ENCODE data around the gene LOXL1. TPM values are rescaled to one million over a fixed set of nuclear protein-coding genes. Genes with fewer than 3 reads are reported as not detected.

LOXL1 gene
- total and polyA plus RNA-seq, 9 of the 15 experiments (the other 6 are each of a cell fraction or from before 2014, with no cell fraction given), result 0.14 TPM; not detected in 8

- ATAC-seq, result no peak
- Histone ChIP-seq H3K27me3 (ENCODE audit: control insufficient read depth in 2 of 2, insufficient read depth in 2 of 2, low read length in 2 of 2) (peaks cover 8 to 60% of the 10 kb centered on the region in 2 experiments; a peak in 4 of 5 replicates), H2AFZ (ENCODE audit: low read depth, low read length) (no peak overlapping the region), H3K9me3 (replicated peaks; ENCODE audit: control insufficient read depth, insufficient read depth, low read depth, low read length) (no peaks in the 10 kb centered on the region), H3K79me2 (ENCODE audit: control insufficient read depth, insufficient read depth, low read length) (no peaks in the 10 kb centered on the region), H3K4me2 (ENCODE audit: insufficient read depth, low read length) (no peak overlapping the region), H3K27ac (ENCODE audit: extremely low read depth, low read depth, low read length) (no peak overlapping the region), H3K9ac (ENCODE audit: insufficient read depth in 1 of 2, low read depth in 2 of 2, low read length in 2 of 2) (no peak overlapping the region), H3K36me3 (ENCODE audit: control insufficient read depth, insufficient read depth, low read length) (no peaks in the 10 kb centered on the region), H3K4me1 (replicated peaks in 1 of 2; ENCODE audit: control insufficient read depth in 2 of 2, insufficient read depth in 2 of 2, low read length in 2 of 2) (peaks cover 0 to under 1% of the 10 kb centered on the region in 2 experiments; a peak in 1 of 5 replicates), H3K4me3 (no peak overlapping the region), H4K20me1 (replicated peaks; ENCODE audit: control insufficient read depth, insufficient read depth, low read length) (0 out of 2 replicates have a peak, but pooled peaks cover 6% of the 10 kb centered on the region), H3K9me1 (ENCODE audit: control insufficient read depth, insufficient read depth, low read length) (no peaks in the 10 kb centered on the region)
- 4% methylated on average over 6 of the region's 11 CpGs for WGBS (ENCODE audit: insufficient coverage, low coverage, missing lambda C conversion rate)
- intact Hi-C loops (cut with micrococcal nuclease), result no loop called here
- CTCF ChIA-PET (ENCODE audit: low intra/inter-chr PET ratio), result no interaction called here
- FAIRE-seq, result no peak
- TF ChIP-seq MCM3 (IDR thresholded peaks at IDR 0.05) (no peak), ZNF197 (CRISPR knock-in tag; IDR thresholded peaks at IDR 0.05; ENCODE audit: low read depth) (no peak), CBX1 (IDR thresholded peaks at IDR 0.05; ENCODE audit: low read depth) (no peak), KLF13 (tag; IDR thresholded peaks at IDR 0.05; ENCODE audit: borderline replicate concordance, low read depth) (no peak), NCOA2 (IDR thresholded peaks at IDR 0.05; ENCODE audit: partially characterized antibody in 2 of 2) (no peak), BRF1 (IDR thresholded peaks at IDR 0.05; ENCODE audit: borderline replicate concordance, extremely low read depth, insufficient read length) (no peak), GTF2A2 (tag; IDR thresholded peaks at IDR 0.05) (no peak), MAFF (IDR thresholded peaks at IDR 0.05; ENCODE audit: low read length) (no peak), BRF2 (IDR thresholded peaks at IDR 0.05; ENCODE audit: borderline replicate concordance, insufficient read depth, insufficient read length) (no peak), ELF2 (CRISPR knock-in tag; IDR thresholded peaks at IDR 0.05) (no peak), TFE3 (CRISPR knock-in tag; IDR thresholded peaks at IDR 0.05) (no peak), ZNF384 (IDR thresholded peaks at IDR 0.05; ENCODE audit: low read depth, low read length) (no peak), CREBBP (IDR thresholded peaks at IDR 0.05; ENCODE audit: low read depth, low read length) (no peak), ZNF764 (CRISPR knock-in tag; IDR thresholded peaks at IDR 0.05; ENCODE audit: low read depth) (no peak), NFIX (CRISPR knock-in tag; IDR thresholded peaks at IDR 0.05; ENCODE audit: low read depth) (no peak), JUN (IDR thresholded peaks at IDR 0.05; ENCODE audit: borderline replicate concordance, low read depth, low read length) (no peak), JUN (CRISPR knock-in tag; IDR thresholded peaks at IDR 0.05; ENCODE audit: borderline replicate concordance) (no peak), MTF1 (CRISPR knock-in tag; IDR thresholded peaks at IDR 0.05; ENCODE audit: borderline replicate concordance) (no peak), RAD21 (CRISPR knock-in tag; conservative IDR thresholded peaks at IDR 0.05 in 1 of 2, IDR thresholded peaks at IDR 0.05 in 1 of 2) (no peak), KLF16 (IDR thresholded peaks at IDR 0.05) (no peak)
- POLR2A ChIA-PET, result interaction anchor here (0.7 kb wide), 1 partner anchor 8 kb away, joined by 3 read pairs; no protein-coding TSS in a partner anchor
- no TSS peak for BruUV-seq (replicated peaks)
- DNase-seq (ENCODE audit: extremely low read depth in 1 of 4, low spot score in 3 of 4), result no peak
- in situ Hi-C loops (cut with MboI), result no loop called here
These were observed 11.5 kb downstream of the LOXL1 start for GRCh38 chr15:73937726-73938125.

Data from K562 (cell line).